Left ventricle myocardium inferior (tissue), 1 donor: ENCODE results near the gene METTL25. TPM values are rescaled to one million over a fixed set of nuclear protein-coding genes. Genes with fewer than 3 reads are reported as not detected.

Source experiments
- DNase-seq: peaks from one replicate; pipeline ENCODE4 v3.0.0-alpha.2; 2020
- H3K27ac ChIP-seq: fragments of 200-600 bp; replicated peaks from 2 replicates; pipeline ENCODE4 v1.8.0; 2021
- H3K27me3 ChIP-seq: fragments of 200-600 bp; 2 replicates; pipeline ENCODE4 v1.8.0; 2021; ENCODE audit warnings: low read depth
- H3K36me3 ChIP-seq: fragments of 200-600 bp; 2 replicates; pipeline ENCODE4 v1.8.0; 2021
- H3K4me1 ChIP-seq: fragments of 200-600 bp; 2 replicates; pipeline ENCODE4 v1.8.0; 2021
- H3K4me3 ChIP-seq: fragments of 200-600 bp; 2 replicates; pipeline ENCODE4 v1.8.0; 2021; ENCODE audit warnings: mild to moderate bottlenecking, moderate library complexity
- H3K9me3 ChIP-seq: fragments of 200-600 bp; replicated peaks from 2 replicates; pipeline ENCODE4 v1.8.0; 2021
- CTCF ChIP-seq: fragments of 200-600 bp; IDR thresholded peaks from 2 replicates; pipeline ENCODE4 v1.8.0; 2021; ENCODE audit warnings: antibody characterized with exemption, mild to moderate bottlenecking, borderline replicate concordance
- intact Hi-C: fragments of 100-400 bp; cut with micrococcal nuclease; formaldehyde crosslinking; loops from one replicate; pipeline ENCODE4 v1.11.0; 2022
- total RNA-seq: library from RNA; stranded (reverse); fragmentation: NEBNext Ultra II Directional; extraction: Animal tissue kit (Norgen Biotek cat#: 25700); gene quantifications from one replicate; pipeline ENCODE4 v1.2.1, GENCODE V29; 2021
- donor health status: DM: no; HTN: yes; CAD: no; lungs with severe emphysema.

The METTL25 gene
- total RNA-seq, 1 donor from 2014 or later, result 15.8 TPM

- TF ChIP-seq CTCF, result no peak
- Histone ChIP-seq H3K9me3 (peaks cover 16% of the 10 kb centered on the region), H3K27ac (no peak overlapping the region), H3K36me3 (peaks cover 56% of the 10 kb centered on the region), H3K4me3 (no peak overlapping the region), H3K4me1 (no peaks in the 10 kb centered on the region), H3K27me3 (no peaks in the 10 kb centered on the region)
- DNase-seq, result no peak
- intact Hi-C loops, result no loop called here
Measured at GRCh38 chr12:82474181-82474797, 116.0 kb downstream of the METTL25 start.

- peaks cover 58% of the 10 kb centered on the region for H3K36me3 ChIP-seq
Measured at GRCh38 chr12:82474798-82475184, 116.5 kb downstream of the METTL25 start.

GRCh38 chr12:82475211-82475610 lies 116.9 kb downstream of the METTL25 start:
- intact Hi-C loops, result no loop called here
- H3K27me3 ChIP-seq, result no peaks in the 10 kb centered on the region
- H3K4me3 ChIP-seq, result no peak overlapping the region
- DNase-seq, result no peak
- no peak for TF ChIP-seq CTCF
- no peaks in the 10 kb centered on the region for H3K4me1 ChIP-seq
- peaks cover 16% of the 10 kb centered on the region for H3K9me3 ChIP-seq
- peaks cover 62% of the 10 kb centered on the region for H3K36me3 ChIP-seq
- H3K27ac ChIP-seq, result no peak overlapping the region

More at GRCh38 chr12:82474798-82475184, 116.5 kb downstream of the METTL25 start:
- Histone ChIP-seq H3K27ac (no peak overlapping the region), H3K9me3 (peaks cover 16% of the 10 kb centered on the region), H3K4me3 (no peak overlapping the region), H3K27me3 (no peaks in the 10 kb centered on the region), H3K4me1 (no peaks in the 10 kb centered on the region)
- DNase-seq, result no peak
- TF ChIP-seq CTCF, result no peak
- intact Hi-C loops, result no loop called here

GRCh38 chr12:82476511-82476910 lies 118.2 kb downstream of the METTL25 start:
- no peaks in the 10 kb centered on the region for H3K4me1 ChIP-seq
- H3K27ac ChIP-seq, result no peak overlapping the region
- no peaks in the 10 kb centered on the region for H3K27me3 ChIP-seq
- no peak overlapping the region for H3K4me3 ChIP-seq
- DNase-seq, result no peak
- intact Hi-C loops, result no loop called here
- peaks cover 14% of the 10 kb centered on the region for H3K9me3 ChIP-seq
- peaks cover 60% of the 10 kb centered on the region for H3K36me3 ChIP-seq
- TF ChIP-seq CTCF, result no peak

- intact Hi-C loops, result no loop called here
Measured at GRCh38 chr12:82479511-82479910, 121.2 kb downstream of the METTL25 start.

More at GRCh38 chr12:82479511-82479910, 121.2 kb downstream of the METTL25 start:
- Histone ChIP-seq H3K27me3 (no peaks in the 10 kb centered on the region), H3K36me3 (peaks cover 34% of the 10 kb centered on the region), H3K4me1 (no peaks in the 10 kb centered on the region), H3K4me3 (no peak overlapping the region), H3K9me3 (peaks cover 16% of the 10 kb centered on the region), H3K27ac (no peak overlapping the region)
- TF ChIP-seq CTCF, result no peak
- DNase-seq, result no peak
